ENCODE data around the gene DBNL. TPM values are rescaled to one million over a fixed set of nuclear protein-coding genes. Genes with fewer than 3 reads are reported as not detected.

The DBNL gene
- total RNA-seq, 1 experiment from 2014 or later = 29.9 TPM

GRCh38 chr7:44074349-44074695 is 29.8 kb downstream of the DBNL start:
- no peak for DNase-seq (ENCODE audit: extremely low read depth, low read depth)

GRCh38 chr7:44075296-44076075 is 31.0 kb downstream of the DBNL start:
- DNase-seq (ENCODE audit: extremely low read depth, low read depth) = no peak

GRCh38 chr7:44076101-44076895 is 31.8 kb downstream of the DBNL start:
- DNase-seq (ENCODE audit: extremely low read depth, low read depth) = no peak

- DNase-seq (ENCODE audit: extremely low read depth, low read depth) = no peak
These were observed 32.6 kb downstream of the DBNL start for GRCh38 chr7:44077061-44077460.

GRCh38 chr7:44077681-44078091 is 33.2 kb downstream of the DBNL start:
- no peak for DNase-seq (ENCODE audit: extremely low read depth, low read depth)

GRCh38 chr7:44078521-44078920 is 34.0 kb downstream of the DBNL start:
- DNase-seq (ENCODE audit: extremely low read depth, low read depth) = no peak

- no peak for DNase-seq (ENCODE audit: extremely low read depth, low read depth)
These were observed 35.0 kb downstream of the DBNL start for GRCh38 chr7:44079331-44080021.

- DNase-seq (ENCODE audit: extremely low read depth, low read depth) = no peak
These were observed 35.6 kb downstream of the DBNL start for GRCh38 chr7:44080118-44080517.

GRCh38 chr7:44080686-44081265 is 36.3 kb downstream of the DBNL start:
- DNase-seq (ENCODE audit: extremely low read depth, low read depth) = no peak

GRCh38 chr7:44081266-44081748 is 36.8 kb downstream of the DBNL start:
- no peak for DNase-seq (ENCODE audit: extremely low read depth, low read depth)

- DNase-seq (ENCODE audit: extremely low read depth, low read depth) = peak; percentile 99
These were observed 38.2 kb downstream of the DBNL start for GRCh38 chr7:44082541-44083207.

GRCh38 chr7:44083796-44084195 is 39.3 kb downstream of the DBNL start:
- no peak for DNase-seq (ENCODE audit: extremely low read depth, low read depth)

GRCh38 chr7:44084701-44085100 is 40.2 kb downstream of the DBNL start:
- DNase-seq (ENCODE audit: extremely low read depth, low read depth) = no peak

GRCh38 chr7:44085546-44085945 is 41.0 kb downstream of the DBNL start:
- DNase-seq (ENCODE audit: extremely low read depth, low read depth) = no peak

GRCh38 chr7:44086627-44087026 is 42.1 kb downstream of the DBNL start:
- no peak for DNase-seq (ENCODE audit: extremely low read depth, low read depth)

GRCh38 chr7:44087911-44088838 is 43.7 kb downstream of the DBNL start:
- no peak for DNase-seq (ENCODE audit: extremely low read depth, low read depth)

- no peak for DNase-seq (ENCODE audit: extremely low read depth, low read depth)
These were observed 48.7 kb downstream of the DBNL start for GRCh38 chr7:44093102-44093641.

GRCh38 chr7:44094365-44094764 is 49.9 kb downstream of the DBNL start:
- DNase-seq (ENCODE audit: extremely low read depth, low read depth) = no peak

All from NCI-H460 (cell line).